H1 (cell line): ENCODE results near the gene MIF4GD. TPM values are rescaled to one million over a fixed set of nuclear protein-coding genes. Genes with fewer than 3 reads are reported as not detected.
A peak's percentile ranks its signal among the peaks of the same experiment; 100 is the strongest.

Experiments
- CBX5 ChIP-seq: fragments of 300-800, 300-1000 bp; sonication (generic); IDR thresholded peaks from 2 replicates; pipeline ENCODE4 v1.7.1; 2016; ENCODE audit warnings: antibody characterized with exemption, low read length, low read depth
- CREB1 ChIP-seq: IDR thresholded peaks from 2 replicates; pipeline ENCODE4 v1.6.1; 2012; ENCODE audit warnings: inconsistent platforms
- polyA plus RNA-seq, 7 experiments: library from polyadenylated mRNA; depleted of rRNA in 3 of 7; stranded (reverse) in 5 of 7; unstranded in 2 of 7; fragments of >200 nt in 5 of 7; fragments of 200-250 nt in 2 of 7; gene quantifications; 1 replicate in 5 of 7; 2 replicates in 1 of 7; 4 replicates in 1 of 7; pipeline versions ENCODE4 v1.2.1 to v1.2.3, GENCODE V29; 2011 to 2013; ENCODE audit warnings: missing spikeins in 2 of 7, mixed read lengths in 2 of 7
- total RNA-seq: library from RNA; stranded (reverse); fragmentation: NEBNext Ultra II Directional; extraction: Animal tissue kit (Norgen Biotek cat#: 25700); gene quantifications from 2 replicates; pipeline ENCODE4 v1.2.1, GENCODE V29; 2021
- TF ChIP-seq, protein P1 (sequence below): fragments of 300-600 bp; sonication (generic); IDR thresholded peaks from 2 replicates; pipeline ENCODE4 v1.7.1; 2012; ENCODE audit warnings: low read length, moderate library complexity, mild to moderate bottlenecking, inconsistent platforms; ENCODE audit not compliant: insufficient replicate concordance

Gene MIF4GD
- total and polyA plus RNA-seq, 2 of the 8 experiments (the other 6 are each of a cell fraction or from before 2014, with no cell fraction given): 16.1 to 51.1 TPM

DNA sequence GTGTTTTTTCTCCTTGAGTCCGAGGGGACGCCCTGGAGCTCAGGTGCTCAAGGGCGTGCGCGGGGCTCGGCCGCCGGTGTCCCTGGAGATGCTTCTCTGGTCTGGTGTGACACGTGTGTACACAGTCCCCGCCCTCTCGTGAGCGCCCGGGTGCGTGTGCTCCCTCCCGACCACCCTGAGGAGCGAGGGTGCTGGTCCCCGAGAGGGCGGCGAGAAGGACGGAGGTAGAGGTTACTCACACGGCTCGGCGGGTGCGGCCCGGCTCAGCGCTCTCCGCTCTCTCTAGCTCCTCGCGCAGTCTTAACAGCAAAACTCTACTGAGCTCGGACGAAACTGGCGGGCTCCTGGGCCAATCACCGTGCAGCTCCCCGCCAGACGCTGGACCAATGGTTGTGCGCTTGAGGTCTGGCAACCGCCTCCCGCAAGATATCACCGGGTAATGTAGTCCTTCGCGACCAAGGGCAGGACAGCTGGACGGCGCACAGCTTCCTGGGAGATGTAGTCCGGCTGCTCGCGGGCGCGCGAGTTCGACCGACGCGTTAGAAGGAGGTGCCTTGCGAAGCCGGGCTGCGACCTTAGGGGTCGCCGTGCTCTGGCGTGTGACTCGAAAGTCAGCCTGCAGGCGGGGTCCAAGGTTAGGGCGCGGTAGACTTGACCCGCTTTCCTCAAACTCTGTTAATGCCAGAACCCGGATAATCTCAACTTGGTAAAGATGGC lies 18.2 kb upstream of the MIF4GD start, which contains the start of gene SLC25A19 (continued):
- TF ChIP-seq CREB1 (peak; percentile 95), CBX5 (no peak)
- TF ChIP-seq, protein P1, sequence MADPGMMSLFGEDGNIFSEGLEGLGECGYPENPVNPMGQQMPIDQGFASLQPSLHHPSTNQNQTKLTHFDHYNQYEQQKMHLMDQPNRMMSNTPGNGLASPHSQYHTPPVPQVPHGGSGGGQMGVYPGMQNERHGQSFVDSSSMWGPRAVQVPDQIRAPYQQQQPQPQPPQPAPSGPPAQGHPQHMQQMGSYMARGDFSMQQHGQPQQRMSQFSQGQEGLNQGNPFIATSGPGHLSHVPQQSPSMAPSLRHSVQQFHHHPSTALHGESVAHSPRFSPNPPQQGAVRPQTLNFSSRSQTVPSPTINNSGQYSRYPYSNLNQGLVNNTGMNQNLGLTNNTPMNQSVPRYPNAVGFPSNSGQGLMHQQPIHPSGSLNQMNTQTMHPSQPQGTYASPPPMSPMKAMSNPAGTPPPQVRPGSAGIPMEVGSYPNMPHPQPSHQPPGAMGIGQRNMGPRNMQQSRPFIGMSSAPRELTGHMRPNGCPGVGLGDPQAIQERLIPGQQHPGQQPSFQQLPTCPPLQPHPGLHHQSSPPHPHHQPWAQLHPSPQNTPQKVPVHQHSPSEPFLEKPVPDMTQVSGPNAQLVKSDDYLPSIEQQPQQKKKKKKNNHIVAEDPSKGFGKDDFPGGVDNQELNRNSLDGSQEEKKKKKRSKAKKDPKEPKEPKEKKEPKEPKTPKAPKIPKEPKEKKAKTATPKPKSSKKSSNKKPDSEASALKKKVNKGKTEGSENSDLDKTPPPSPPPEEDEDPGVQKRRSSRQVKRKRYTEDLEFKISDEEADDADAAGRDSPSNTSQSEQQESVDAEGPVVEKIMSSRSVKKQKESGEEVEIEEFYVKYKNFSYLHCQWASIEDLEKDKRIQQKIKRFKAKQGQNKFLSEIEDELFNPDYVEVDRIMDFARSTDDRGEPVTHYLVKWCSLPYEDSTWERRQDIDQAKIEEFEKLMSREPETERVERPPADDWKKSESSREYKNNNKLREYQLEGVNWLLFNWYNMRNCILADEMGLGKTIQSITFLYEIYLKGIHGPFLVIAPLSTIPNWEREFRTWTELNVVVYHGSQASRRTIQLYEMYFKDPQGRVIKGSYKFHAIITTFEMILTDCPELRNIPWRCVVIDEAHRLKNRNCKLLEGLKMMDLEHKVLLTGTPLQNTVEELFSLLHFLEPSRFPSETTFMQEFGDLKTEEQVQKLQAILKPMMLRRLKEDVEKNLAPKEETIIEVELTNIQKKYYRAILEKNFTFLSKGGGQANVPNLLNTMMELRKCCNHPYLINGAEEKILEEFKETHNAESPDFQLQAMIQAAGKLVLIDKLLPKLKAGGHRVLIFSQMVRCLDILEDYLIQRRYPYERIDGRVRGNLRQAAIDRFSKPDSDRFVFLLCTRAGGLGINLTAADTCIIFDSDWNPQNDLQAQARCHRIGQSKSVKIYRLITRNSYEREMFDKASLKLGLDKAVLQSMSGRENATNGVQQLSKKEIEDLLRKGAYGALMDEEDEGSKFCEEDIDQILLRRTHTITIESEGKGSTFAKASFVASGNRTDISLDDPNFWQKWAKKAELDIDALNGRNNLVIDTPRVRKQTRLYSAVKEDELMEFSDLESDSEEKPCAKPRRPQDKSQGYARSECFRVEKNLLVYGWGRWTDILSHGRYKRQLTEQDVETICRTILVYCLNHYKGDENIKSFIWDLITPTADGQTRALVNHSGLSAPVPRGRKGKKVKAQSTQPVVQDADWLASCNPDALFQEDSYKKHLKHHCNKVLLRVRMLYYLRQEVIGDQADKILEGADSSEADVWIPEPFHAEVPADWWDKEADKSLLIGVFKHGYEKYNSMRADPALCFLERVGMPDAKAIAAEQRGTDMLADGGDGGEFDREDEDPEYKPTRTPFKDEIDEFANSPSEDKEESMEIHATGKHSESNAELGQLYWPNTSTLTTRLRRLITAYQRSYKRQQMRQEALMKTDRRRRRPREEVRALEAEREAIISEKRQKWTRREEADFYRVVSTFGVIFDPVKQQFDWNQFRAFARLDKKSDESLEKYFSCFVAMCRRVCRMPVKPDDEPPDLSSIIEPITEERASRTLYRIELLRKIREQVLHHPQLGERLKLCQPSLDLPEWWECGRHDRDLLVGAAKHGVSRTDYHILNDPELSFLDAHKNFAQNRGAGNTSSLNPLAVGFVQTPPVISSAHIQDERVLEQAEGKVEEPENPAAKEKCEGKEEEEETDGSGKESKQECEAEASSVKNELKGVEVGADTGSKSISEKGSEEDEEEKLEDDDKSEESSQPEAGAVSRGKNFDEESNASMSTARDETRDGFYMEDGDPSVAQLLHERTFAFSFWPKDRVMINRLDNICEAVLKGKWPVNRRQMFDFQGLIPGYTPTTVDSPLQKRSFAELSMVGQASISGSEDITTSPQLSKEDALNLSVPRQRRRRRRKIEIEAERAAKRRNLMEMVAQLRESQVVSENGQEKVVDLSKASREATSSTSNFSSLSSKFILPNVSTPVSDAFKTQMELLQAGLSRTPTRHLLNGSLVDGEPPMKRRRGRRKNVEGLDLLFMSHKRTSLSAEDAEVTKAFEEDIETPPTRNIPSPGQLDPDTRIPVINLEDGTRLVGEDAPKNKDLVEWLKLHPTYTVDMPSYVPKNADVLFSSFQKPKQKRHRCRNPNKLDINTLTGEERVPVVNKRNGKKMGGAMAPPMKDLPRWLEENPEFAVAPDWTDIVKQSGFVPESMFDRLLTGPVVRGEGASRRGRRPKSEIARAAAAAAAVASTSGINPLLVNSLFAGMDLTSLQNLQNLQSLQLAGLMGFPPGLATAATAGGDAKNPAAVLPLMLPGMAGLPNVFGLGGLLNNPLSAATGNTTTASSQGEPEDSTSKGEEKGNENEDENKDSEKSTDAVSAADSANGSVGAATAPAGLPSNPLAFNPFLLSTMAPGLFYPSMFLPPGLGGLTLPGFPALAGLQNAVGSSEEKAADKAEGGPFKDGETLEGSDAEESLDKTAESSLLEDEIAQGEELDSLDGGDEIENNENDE: no peak
